K562 (cell line): Measurements from ENCODE around the gene CCNJL. TPM values are rescaled to one million over a fixed set of nuclear protein-coding genes. Genes with fewer than 3 reads are reported as not detected.

ENCODE experiments used
- ATAC-seq: fragments of 200-7000 bp; cut with Tn5 transposase; 3 replicates; pipeline ENCODE4 v1.9.1; 2020; ENCODE audit warnings: moderate library complexity
- BruUV-seq: library from RNA; stranded (reverse); fragments of 400-500 nt; replicated peaks from 2 replicates; lab custom pipeline; 2021; lab: Mats Ljungman, UMichigan
- CTCF ChIA-PET: fragments of 300-600 bp; formaldehyde crosslinking; extraction: SDS; loops from one replicate; lab custom pipeline; 2021; ENCODE audit warnings: low intra/inter-chr PET ratio; lab: Yijun Ruan, JAX
- POLR2A ChIA-PET: fragments of 300-600, 350-650 bp; sonication (Branson Sonifier 250); formaldehyde crosslinking; extraction: SDS; loops from one replicate; lab custom pipeline; 2021; ENCODE audit warnings: antibody characterized with exemption, inconsistent platforms; lab: Yijun Ruan, JAX
- DNase-seq, 4 experiments: peaks; one replicate each; pipeline versions ENCODE4 v3.0.0 to v3.0.0-alpha.2; 2011 to 2018; ENCODE audit warnings: low spot score in 3 of 4, mixed read lengths in 3 of 4; ENCODE audit errors: extremely low read depth in 1 of 4
- FAIRE-seq: peaks from 2 replicates; lab custom pipeline; 2011; peaks lifted over from hg19 to GRCh38; lab: Jason Lieb, UNC
- H2AFZ ChIP-seq: 2 replicates; pipeline ENCODE4 v1.6.0; 2011; ENCODE audit warnings: low read depth, low read length, control low read depth, inconsistent platforms
- H3K27ac ChIP-seq: fragments of 200-600 bp; 3 replicates; pipeline ENCODE4 v1.8.0; 2011; ENCODE audit warnings: low read depth, mild to moderate bottlenecking, control low read depth, inconsistent platforms, low read length, moderate library complexity, mixed read lengths; ENCODE audit errors: extremely low read depth
- H3K27me3 ChIP-seq, 2 experiments: fragments of 300-600 bp in 1 of 2; 2 replicates in 1 of 2; 3 replicates in 1 of 2; pipeline versions ENCODE4 v1.6.0 to v1.8.0; 2011; ENCODE audit warnings: inconsistent platforms in 2 of 2, low read length in 2 of 2, mild to moderate bottlenecking in 1 of 2, mixed read lengths in 1 of 2, moderate library complexity in 1 of 2; ENCODE audit not compliant: control insufficient read depth in 2 of 2, insufficient read depth in 2 of 2
- H3K36me3 ChIP-seq: fragments of 300-600 bp; 3 replicates; pipeline ENCODE4 v1.8.0; 2011; ENCODE audit warnings: mild to moderate bottlenecking, low read length, inconsistent platforms; ENCODE audit not compliant: control insufficient read depth, insufficient read depth
- H3K4me1 ChIP-seq, 2 experiments: fragments of 200-600 bp in 1 of 2; replicated peaks in 1 of 2; 2 replicates in 1 of 2; 3 replicates in 1 of 2; pipeline versions ENCODE4 v1.5.1 to v1.8.0; 2011; ENCODE audit warnings: inconsistent platforms in 2 of 2, low read length in 2 of 2, mild to moderate bottlenecking in 1 of 2, mixed read lengths in 1 of 2, moderate library complexity in 1 of 2; ENCODE audit not compliant: control insufficient read depth in 2 of 2, insufficient read depth in 2 of 2
- H3K4me2 ChIP-seq: 2 replicates; pipeline ENCODE4 v1.6.1; 2011; ENCODE audit warnings: low read length, control low read depth, inconsistent platforms, mixed read lengths; ENCODE audit not compliant: insufficient read depth
- H3K4me3 ChIP-seq: fragments of 200-600 bp; sonication (generic), shearing (Covaris generic); 2 replicates; pipeline ENCODE4 v1.5.1; 2016; ENCODE audit warnings: control low read depth, inconsistent platforms
- H3K79me2 ChIP-seq: fragments of 200-600 bp; 3 replicates; pipeline ENCODE4 v1.8.0; 2011; ENCODE audit warnings: low read length, inconsistent platforms; ENCODE audit not compliant: control insufficient read depth, insufficient read depth
- H3K9ac ChIP-seq, 2 experiments: 2 replicates each; pipeline versions ENCODE4 v1.6.0 to v1.6.1; 2011; ENCODE audit warnings: low read depth in 2 of 2, low read length in 2 of 2, control low read depth in 1 of 2, inconsistent platforms in 1 of 2, mild to moderate bottlenecking in 1 of 2, mixed read lengths in 1 of 2; ENCODE audit not compliant: insufficient read depth in 1 of 2
- H3K9me1 ChIP-seq: one replicate; pipeline ENCODE4 v1.6.0; 2011; ENCODE audit warnings: inconsistent platforms, mild to moderate bottlenecking, low read length, moderate library complexity; ENCODE audit not compliant: control insufficient read depth, insufficient read depth
- H3K9me3 ChIP-seq: replicated peaks from 2 replicates; pipeline ENCODE4 v1.5.1; 2011; ENCODE audit warnings: low read depth, low read length, inconsistent platforms; ENCODE audit not compliant: control insufficient read depth, insufficient read depth
- H4K20me1 ChIP-seq: replicated peaks from 2 replicates; pipeline ENCODE4 v1.6.1; 2011; ENCODE audit warnings: low read length, inconsistent platforms, mixed read lengths; ENCODE audit not compliant: control insufficient read depth, insufficient read depth
- CBFA2T2 ChIP-seq: fragments of 450-650 bp; conservative IDR thresholded peaks from 2 replicates; pipeline ENCODE4 v1.6.1; 2017; ENCODE audit warnings: mild to moderate bottlenecking
- JUNB ChIP-seq: fragments of 450-650 bp; formaldehyde crosslinking; conservative IDR thresholded peaks from 2 replicates; pipeline ENCODE4 v1.4.0; 2020; ENCODE audit warnings: mild to moderate bottlenecking
- PRDM10 ChIP-seq: fragments of 450-650 bp; IDR thresholded peaks from 2 replicates; pipeline ENCODE4 v1.6.1; 2018; ENCODE audit not compliant: partially characterized antibody
- TAF9B ChIP-seq: fragments of 450-650 bp; IDR thresholded peaks from 2 replicates; pipeline ENCODE4 v1.6.1; 2018; ENCODE audit warnings: mild to moderate bottlenecking; ENCODE audit not compliant: partially characterized antibody
- WHSC1 ChIP-seq: IDR thresholded peaks from one replicate; pipeline ENCODE4 v1.6.1; 2012; ENCODE audit warnings: low read length, control low read depth, inconsistent platforms
- ZBTB40 ChIP-seq, 2 experiments: fragments of 450-650 bp in 1 of 2; sonication (generic) in 1 of 2; formaldehyde crosslinking in 1 of 2; IDR thresholded peaks; 2 replicates each; pipeline versions ENCODE4 v1.7.1 to v1.9.0; 2016 to 2022; ENCODE audit warnings: inconsistent platforms in 1 of 2, mild to moderate bottlenecking in 1 of 2, missing genetic modification reagents in 1 of 2
- WGBS: fragments of 100-300 bp; shearing (Covaris generic); methylation state at CpG from one replicate; pipeline ENCODE4 v1.1.6; 2016; ENCODE audit warnings: low coverage, mixed read lengths; ENCODE audit not compliant: insufficient coverage; ENCODE audit errors: missing lambda C conversion rate; 5-methylcytosine and 5-hydroxymethylcytosine counted together
- in situ Hi-C: fragments of 300-500 bp; cut with MboI; formaldehyde crosslinking; loops from 4 replicates; pipeline ENCODE4 v1.15.0; 2018; ENCODE audit warnings: inconsistent platforms, mixed read lengths
- intact Hi-C: fragments of 100-400 bp; cut with micrococcal nuclease; formaldehyde crosslinking; loops from 2 replicates; pipeline ENCODE4 v1.14.2; 2022
- polyA plus RNA-seq, 8 experiments: library from polyadenylated mRNA; depleted of rRNA in 4 of 8; stranded (reverse) in 5 of 8; unstranded in 3 of 8; fragments of >200 nt; fragmentation: Nextera tagmentation in 2 of 8; fragmentation: Illumina TruSeq in 1 of 8; extraction: Ambion mirVana in 2 of 8; extraction: Trizol in 1 of 8; gene quantifications; 2 replicates each; pipeline versions ENCODE4 v1.2.1 to v1.2.3, GENCODE V29; 2011 to 2014; ENCODE audit warnings: inconsistent platforms in 1 of 8, missing spikeins in 1 of 8
- total RNA-seq, 7 experiments: library from RNA; depleted of rRNA in 6 of 7; stranded (reverse); fragments of >200 nt in 6 of 7; fragmentation: Illumina TruSeq in 2 of 7; extraction: Trizol in 2 of 7; gene quantifications; 2 replicates each; pipeline versions ENCODE4 v1.2.1 to v1.2.3, GENCODE V29; 2011 to 2021; ENCODE audit warnings: low replicate concordance in 1 of 7
- TF ChIP-seq, protein P1 (sequence below): fragments of 450-650 bp; IDR thresholded peaks from 2 replicates; pipeline ENCODE4 v1.6.1; 2016; ENCODE audit warnings: borderline replicate concordance

CCNJL gene
- total and polyA plus RNA-seq, 9 of the 15 experiments (the other 6 are each of a cell fraction or from before 2014, with no cell fraction given) = 0.04 TPM; not detected in 8

GRCh38 chr5:160250226-160250625 is 62.1 kb downstream of the CCNJL start:
- in situ Hi-C loops = no loop called here
- CTCF ChIA-PET = no interaction called here
- 13% methylated on average over 5 of the region's 5 CpGs for WGBS
- TF ChIP-seq ZBTB40 (IDR thresholded peaks at IDR 0.05) = no peak
- TF ChIP-seq ZBTB40 (CRISPR knock-in tag; IDR thresholded peaks at IDR 0.05) = no peak
- no peak for TF ChIP-seq CBFA2T2
- TF ChIP-seq JUNB (CRISPR knock-in tag) = no peak
- TF ChIP-seq TAF9B = no peak
- no peak for TF ChIP-seq WHSC1
- no peak for TF ChIP-seq PRDM10
- TF ChIP-seq, protein P1, sequence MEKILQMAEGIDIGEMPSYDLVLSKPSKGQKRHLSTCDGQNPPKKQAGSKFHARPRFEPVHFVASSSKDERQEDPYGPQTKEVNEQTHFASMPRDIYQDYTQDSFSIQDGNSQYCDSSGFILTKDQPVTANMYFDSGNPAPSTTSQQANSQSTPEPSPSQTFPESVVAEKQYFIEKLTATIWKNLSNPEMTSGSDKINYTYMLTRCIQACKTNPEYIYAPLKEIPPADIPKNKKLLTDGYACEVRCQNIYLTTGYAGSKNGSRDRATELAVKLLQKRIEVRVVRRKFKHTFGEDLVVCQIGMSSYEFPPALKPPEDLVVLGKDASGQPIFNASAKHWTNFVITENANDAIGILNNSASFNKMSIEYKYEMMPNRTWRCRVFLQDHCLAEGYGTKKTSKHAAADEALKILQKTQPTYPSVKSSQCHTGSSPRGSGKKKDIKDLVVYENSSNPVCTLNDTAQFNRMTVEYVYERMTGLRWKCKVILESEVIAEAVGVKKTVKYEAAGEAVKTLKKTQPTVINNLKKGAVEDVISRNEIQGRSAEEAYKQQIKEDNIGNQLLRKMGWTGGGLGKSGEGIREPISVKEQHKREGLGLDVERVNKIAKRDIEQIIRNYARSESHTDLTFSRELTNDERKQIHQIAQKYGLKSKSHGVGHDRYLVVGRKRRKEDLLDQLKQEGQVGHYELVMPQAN = no peak

More at GRCh38 chr5:160250226-160250625, 62.1 kb downstream of the CCNJL start:
- ATAC-seq (no peak; the same call in 2 of the 3 replicates), DNase-seq (no peak), FAIRE-seq (no peak)
- intact Hi-C loops = no loop called here
- POLR2A ChIA-PET = interaction anchor here (1.1 to 3.2 kb wide), 4 partner anchors 9 to 30 kb away, joined by 3 to 11 read pairs (median 6); no protein-coding TSS in a partner anchor
- BruUV-seq = no TSS peak
- Histone ChIP-seq H3K9me3 (no peaks in the 10 kb centered on the region), H3K4me3 (no peak overlapping the region), H2AFZ (no peak overlapping the region), H4K20me1 (no peaks in the 10 kb centered on the region), H3K4me1 (peaks cover 10 to 11% of the 10 kb centered on the region in 2 experiments; a peak in 4 of 5 replicates), H3K27ac (no peak overlapping the region), H3K9me1 (no peaks in the 10 kb centered on the region), H3K9ac (no peak overlapping the region), H3K36me3 (no peaks in the 10 kb centered on the region), H3K4me2 (no peak overlapping the region), H3K27me3 (peaks cover 0 to 44% of the 10 kb centered on the region in 2 experiments; a peak in 2 of 5 replicates), H3K79me2 (no peaks in the 10 kb centered on the region)
